Lung (tissue), 12 donors: Measurements from ENCODE around the gene SLC9C1. TPM values are rescaled to one million over a fixed set of nuclear protein-coding genes. Genes with fewer than 3 reads are reported as not detected.
A peak's percentile ranks its signal among the peaks of the same experiment; 100 is the strongest.
"Not testable (repeated sequence)": the region's sequence is repeated elsewhere in the genome, so short reads cannot be mapped to it uniquely, and the experiment has no call there.

Experiments
- ATAC-seq: fragments of 200-7000 bp; cut with Tn5 transposase; one replicate; pipeline ENCODE4 v1.9.1; 2020; ENCODE audit warnings: moderate number of reproducible peaks; ENCODE audit not compliant: insufficient read depth, low FRiP score
- DNase-seq, 3 donors: peaks; one replicate each; pipeline ENCODE4 v3.0.0-alpha.2; 2013 to 2017
- H3K27ac ChIP-seq, 2 donors: one replicate each; pipeline ENCODE4 v1.5.1; 2013; ENCODE audit warnings: mild to moderate bottlenecking in 2 of 2, moderate library complexity in 2 of 2, control low read depth in 1 of 2, inconsistent platforms in 1 of 2, low read depth in 1 of 2, low read length in 1 of 2
- H3K27me3 ChIP-seq, 3 donors: one replicate each; pipeline ENCODE4 v1.5.1; 2013; ENCODE audit warnings: low read length in 2 of 3; ENCODE audit not compliant: control insufficient read depth in 3 of 3, insufficient read depth in 3 of 3
- H3K36me3 ChIP-seq, 4 donors: one replicate each; pipeline ENCODE4 v1.5.1; 2013; ENCODE audit warnings: low read length in 4 of 4, mild to moderate bottlenecking in 1 of 4, moderate library complexity in 1 of 4; ENCODE audit not compliant: control insufficient read depth in 4 of 4, insufficient read depth in 4 of 4
- H3K4me1 ChIP-seq, 5 donors: one replicate each; pipeline ENCODE4 v1.5.1; 2013; ENCODE audit warnings: low read length in 5 of 5, mild to moderate bottlenecking in 2 of 5, moderate library complexity in 1 of 5; ENCODE audit not compliant: control insufficient read depth in 5 of 5, insufficient read depth in 5 of 5
- H3K4me3 ChIP-seq: one replicate; pipeline ENCODE4 v1.5.1; 2013; ENCODE audit warnings: mild to moderate bottlenecking, control low read depth, moderate library complexity
- H3K9ac ChIP-seq, 2 donors: one replicate each; pipeline ENCODE4 v1.5.1; 2013; ENCODE audit warnings: low read length in 2 of 2, control low read depth in 1 of 2; ENCODE audit not compliant: insufficient read depth in 1 of 2
- H3K9me3 ChIP-seq, 4 donors: one replicate each; pipeline ENCODE4 v1.5.1; 2013; ENCODE audit warnings: low read length in 3 of 4, mild to moderate bottlenecking in 1 of 4, moderate library complexity in 1 of 4; ENCODE audit not compliant: control insufficient read depth in 4 of 4, insufficient read depth in 3 of 4
- WGBS, 2 donors: extraction: QIAGEN DNeasy Blood & Tissue Kit; methylation state at CpG; one replicate each; pipeline ENCODE4 v1.1.7; 2013; 5-methylcytosine and 5-hydroxymethylcytosine counted together
- polyA plus RNA-seq, 2 donors: library from polyadenylated mRNA; stranded (reverse); fragments of 200-250 nt; gene quantifications; one replicate each; pipeline ENCODE4 v1.2.1, GENCODE V29; 2013
- total RNA-seq, 2 donors: library from RNA; depleted of rRNA in 1 of 2; stranded (reverse); fragments of >200 nt in 1 of 2; gene quantifications; one replicate each; pipeline ENCODE4 v1.2.1, GENCODE V29; 2014 to 2021
- TF ChIP-seq, protein P1 (sequence below): IDR thresholded peaks from 2 replicates; pipeline ENCODE4 v1.5.1; 2012; ENCODE audit warnings: mild to moderate bottlenecking; ENCODE audit errors: control extremely low read depth, extremely low read depth
- donor health status: control.
- donor health status: control.
- donor health status: Bipolar disorder and iron deficiency.
- donor health status: healthy.
- donor health status: DM: yes; HTN: yes; CAD: no.

Gene SLC9C1
- total and polyA plus RNA-seq, 4 donors, result 0.12 to 0.28 TPM; not detected in 2

DNA sequence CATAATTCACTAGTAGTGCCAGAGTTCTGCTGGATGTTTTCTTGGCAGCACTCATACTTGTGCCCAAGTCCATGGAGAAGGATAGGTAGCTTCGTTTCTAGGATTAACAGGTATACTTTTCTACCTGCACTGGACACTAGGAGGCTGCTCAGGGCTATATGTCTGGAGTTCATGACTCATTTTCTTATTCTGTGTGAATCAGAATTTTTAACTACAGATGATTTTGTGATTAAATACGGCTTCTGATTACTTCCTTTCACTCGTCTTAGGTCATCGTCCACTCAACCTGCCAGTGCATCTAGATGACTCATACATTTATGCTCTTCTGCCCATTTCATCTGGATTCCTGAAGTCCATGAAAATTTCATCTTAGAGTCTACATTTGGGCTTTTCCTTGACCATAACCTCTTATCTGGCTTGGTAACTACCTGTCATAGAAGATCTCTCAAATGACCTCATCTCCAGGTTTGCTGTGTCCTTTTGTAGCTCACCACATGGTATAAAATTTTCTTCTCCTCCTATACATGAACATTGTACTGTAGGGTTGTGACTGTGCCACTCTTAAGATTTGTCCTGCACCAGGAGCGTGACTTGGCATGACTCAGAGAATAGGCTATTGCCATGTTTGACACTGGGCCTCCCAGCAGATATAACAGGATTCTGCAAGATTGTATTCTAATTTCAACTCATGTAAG, 94.2 kb downstream of the SLC9C1 start:
- Histone ChIP-seq H3K27me3 (no peaks in the 10 kb centered on the region), H3K36me3 (peaks cover 0 to 11% (median 0%) of the 10 kb centered on the region in 4 donors), H3K4me3 (no peak overlapping the region), H3K4me1 (no peaks in the 10 kb centered on the region), H3K27ac (no peak overlapping the region), H3K9ac (no peak overlapping the region), H3K9me3 (no peaks in the 10 kb centered on the region)
- TF ChIP-seq, protein P1, sequence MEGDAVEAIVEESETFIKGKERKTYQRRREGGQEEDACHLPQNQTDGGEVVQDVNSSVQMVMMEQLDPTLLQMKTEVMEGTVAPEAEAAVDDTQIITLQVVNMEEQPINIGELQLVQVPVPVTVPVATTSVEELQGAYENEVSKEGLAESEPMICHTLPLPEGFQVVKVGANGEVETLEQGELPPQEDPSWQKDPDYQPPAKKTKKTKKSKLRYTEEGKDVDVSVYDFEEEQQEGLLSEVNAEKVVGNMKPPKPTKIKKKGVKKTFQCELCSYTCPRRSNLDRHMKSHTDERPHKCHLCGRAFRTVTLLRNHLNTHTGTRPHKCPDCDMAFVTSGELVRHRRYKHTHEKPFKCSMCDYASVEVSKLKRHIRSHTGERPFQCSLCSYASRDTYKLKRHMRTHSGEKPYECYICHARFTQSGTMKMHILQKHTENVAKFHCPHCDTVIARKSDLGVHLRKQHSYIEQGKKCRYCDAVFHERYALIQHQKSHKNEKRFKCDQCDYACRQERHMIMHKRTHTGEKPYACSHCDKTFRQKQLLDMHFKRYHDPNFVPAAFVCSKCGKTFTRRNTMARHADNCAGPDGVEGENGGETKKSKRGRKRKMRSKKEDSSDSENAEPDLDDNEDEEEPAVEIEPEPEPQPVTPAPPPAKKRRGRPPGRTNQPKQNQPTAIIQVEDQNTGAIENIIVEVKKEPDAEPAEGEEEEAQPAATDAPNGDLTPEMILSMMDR, result no peak
- no peak for ATAC-seq
- 81 to 91% methylated on average over 5 of the region's 5 CpGs for WGBS, 2 donors
- DNase-seq, result no peak

DNA sequence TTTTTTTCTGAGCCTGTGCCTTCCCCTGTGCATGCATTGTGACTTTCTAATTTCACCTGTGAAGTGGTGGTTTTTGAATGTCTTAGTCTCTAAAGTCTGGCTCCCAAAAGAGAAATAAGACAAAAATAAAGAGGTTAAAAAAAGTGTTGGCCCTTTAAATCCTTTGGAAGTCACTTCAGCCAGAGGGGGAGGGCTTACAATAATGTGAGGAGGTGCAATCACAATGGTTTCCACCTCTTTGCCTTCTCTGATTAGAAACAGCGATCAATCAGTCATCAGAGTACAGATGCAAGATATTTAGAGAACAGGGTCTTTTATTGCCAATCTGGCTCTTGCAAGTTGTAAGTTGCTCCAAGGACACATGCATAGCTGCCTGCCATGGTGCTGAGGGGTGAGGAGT, 96.9 kb downstream of the SLC9C1 start:
- Histone ChIP-seq H3K9me3 (peaks cover 0 to 10% (median 4%) of the 10 kb centered on the region in 4 donors), H3K9ac (no peak overlapping the region), H3K36me3 (peaks cover 0 to 11% (median 0%) of the 10 kb centered on the region in 4 donors), H3K4me3 (no peak overlapping the region), H3K27me3 (no peaks in the 10 kb centered on the region), H3K4me1 (no peaks in the 10 kb centered on the region), H3K27ac (no peak overlapping the region)
- DNase-seq, result no peak
- no peak for ATAC-seq
- TF ChIP-seq, protein P1, result no peak
- 82 to 89% methylated on average over 1 of the region's 1 CpG for WGBS, 2 donors

DNA sequence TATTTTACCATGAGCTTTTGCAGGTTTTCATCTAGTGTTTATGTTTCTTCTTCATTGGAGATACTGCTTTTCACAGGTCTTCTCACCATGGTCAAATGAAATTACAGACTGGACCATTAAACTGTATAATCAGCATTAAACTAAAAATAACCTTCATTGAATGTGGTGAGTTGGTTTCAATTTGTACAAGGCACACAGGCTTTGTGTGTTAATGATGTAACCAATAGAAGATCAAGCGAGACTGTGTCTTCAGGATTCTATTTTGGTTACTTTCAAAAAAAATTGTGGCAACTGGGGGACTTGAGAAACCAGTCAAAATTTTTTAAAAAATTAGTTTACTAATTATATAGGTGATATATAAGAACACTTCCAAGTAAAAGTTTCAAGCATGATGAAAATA, 106.7 kb downstream of the SLC9C1 start:
- no peaks in the 10 kb centered on the region for H3K27me3 ChIP-seq
- H3K36me3 ChIP-seq, result no peaks in the 10 kb centered on the region
- no peaks in the 10 kb centered on the region for H3K4me1 ChIP-seq
- no peak for ATAC-seq
- no peak overlapping the region for H3K4me3 ChIP-seq
- TF ChIP-seq, protein P1, result no peak
- no peak for DNase-seq
- no peak overlapping the region for H3K9ac ChIP-seq
- H3K9me3 ChIP-seq, result no peaks in the 10 kb centered on the region
- 81 to 85% methylated on average over 1 of the region's 1 CpG for WGBS, 2 donors
- no peak overlapping the region for H3K27ac ChIP-seq

DNA sequence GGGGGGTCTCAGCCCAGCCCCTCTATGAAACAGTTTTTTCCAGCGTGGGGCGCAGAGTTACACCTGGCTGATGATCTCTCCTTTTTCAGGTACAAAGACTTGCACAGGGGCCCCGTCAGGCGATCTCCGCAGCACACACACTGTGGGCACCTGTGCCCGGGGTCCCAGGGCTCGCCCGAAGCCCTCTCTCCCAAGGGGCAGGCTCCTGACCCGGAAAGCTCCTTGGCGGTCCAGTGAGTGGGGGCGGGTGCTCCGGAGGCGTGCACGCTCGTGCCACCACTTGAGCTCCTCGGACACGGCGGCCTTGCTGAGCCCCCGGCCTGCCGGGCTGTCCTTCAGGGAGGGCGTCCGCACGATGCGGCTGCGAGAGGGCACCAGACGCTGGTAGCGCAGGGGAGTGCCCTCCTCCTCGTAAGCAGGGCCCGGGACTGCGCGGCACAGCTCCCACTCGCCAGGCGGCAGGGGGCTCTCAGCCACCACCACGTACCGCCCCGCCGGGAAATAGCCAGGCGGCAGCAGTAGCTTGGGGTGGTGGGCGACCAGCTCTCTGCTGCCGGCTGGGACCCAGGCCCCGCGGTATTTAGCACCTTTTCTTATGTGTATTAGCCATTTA, 108.5 kb downstream of the SLC9C1 start:
- not testable (repeated sequence) for H3K9me3 ChIP-seq, H3K4me1 ChIP-seq, H3K27me3 ChIP-seq, H3K9ac ChIP-seq, H3K36me3 ChIP-seq, H3K4me3 ChIP-seq, H3K27ac ChIP-seq
- 20 to 23% methylated on average over 21 to 36 of the region's 42 CpGs for WGBS, 2 donors
- DNase-seq, result peak in 2 of 3 donors; percentile 9 to 29
- ATAC-seq, result peak; percentile 66
